BLaER1 treated with 17β-estradiol and CSF1 and Interleukin-3, amounts not matched to agents 10 nM and 100 nM (cell line): ENCODE data around the gene GAL3ST1.
"Not testable (repeated sequence)": the region's sequence is repeated elsewhere in the genome, so short reads cannot be mapped to it uniquely, and the experiment has no call there.

Source experiments
- H3K27ac ChIP-seq, 11 experiments: shearing (Covaris generic); formaldehyde crosslinking; 2 replicates each; pipeline ENCODE4 v1.8.1; 2022
- H3K27me3 ChIP-seq, 11 experiments: shearing (Covaris generic); formaldehyde crosslinking; 2 replicates each; pipeline ENCODE4 v1.8.1; 2022
- H3K36me3 ChIP-seq, 11 experiments: shearing (Covaris generic); formaldehyde crosslinking; 2 replicates each; pipeline ENCODE4 v1.8.1; 2022
- H3K4me1 ChIP-seq, 10 experiments: shearing (Covaris generic); formaldehyde crosslinking; 2 replicates each; pipeline ENCODE4 v1.8.1; 2022
- H3K4me2 ChIP-seq, 11 experiments: shearing (Covaris generic); formaldehyde crosslinking; 2 replicates each; pipeline ENCODE4 v1.8.1; 2022
- H3K4me3 ChIP-seq, 10 experiments: shearing (Covaris generic); formaldehyde crosslinking; 2 replicates each; pipeline ENCODE4 v1.8.1; 2022
- H3K9ac ChIP-seq, 11 experiments: shearing (Covaris generic); formaldehyde crosslinking; 2 replicates each; pipeline ENCODE4 v1.8.1; 2022
- H3K9me3 ChIP-seq, 11 experiments: shearing (Covaris generic); formaldehyde crosslinking; replicated peaks in 1 of 11; 2 replicates each; pipeline ENCODE4 v1.8.1; 2022
- H4K20me1 ChIP-seq, 11 experiments: shearing (Covaris generic); formaldehyde crosslinking; 2 replicates each; pipeline ENCODE4 v1.8.1; 2022
- Cebpa-rat ChIP-seq, 11 experiments: shearing (Covaris generic); IDR thresholded peaks; 2 replicates each; pipeline ENCODE4 v1.8.1; 2022

GAL3ST1 gene

GRCh38 chr22:30602049-30602448, 27.6 kb upstream of the GAL3ST1 start:
- Histone ChIP-seq H4K20me1 (no peaks in the 10 kb centered on the region), H3K27ac (no peak overlapping the region), H3K4me2 (no peak overlapping the region), H3K27me3 (no peaks in the 10 kb centered on the region), H3K4me3 (no peak overlapping the region), H3K36me3 (0 out of 22 replicates have a peak, but pooled peaks cover 0 to 5% (median 0%) of the 10 kb centered on the region in 11 experiments), H3K9ac (no peak overlapping the region), H3K9me3 (0 out of 22 replicates have a peak, but pooled peaks cover 0 to 6% (median 0%) of the 10 kb centered on the region in 11 experiments), H3K4me1 (peaks cover 15 to 34% (median 25%) of the 10 kb centered on the region in 10 experiments)
- no peak for TF ChIP-seq Cebpa-rat (IDR thresholded peaks at IDR 0.05)

GRCh38 chr22:30601464-30601863, 27.0 kb upstream of the GAL3ST1 start:
- H3K36me3 ChIP-seq = 0 out of 22 replicates have a peak, but pooled peaks cover 0 to 5% (median 0%) of the 10 kb centered on the region in 11 experiments
- H3K4me2 ChIP-seq = no peak overlapping the region
- peaks cover 14 to 29% (median 21%) of the 10 kb centered on the region in 10 experiments for H3K4me1 ChIP-seq
- H3K9ac ChIP-seq = no peak overlapping the region; a peak in 1 of 22 replicates
- TF ChIP-seq Cebpa-rat (IDR thresholded peaks at IDR 0.05) = no peak
- H3K27me3 ChIP-seq = no peaks in the 10 kb centered on the region
- no peaks in the 10 kb centered on the region for H4K20me1 ChIP-seq
- no peak overlapping the region for H3K4me3 ChIP-seq
- 0 out of 22 replicates have a peak, but pooled peaks cover 0 to 6% (median 0%) of the 10 kb centered on the region in 11 experiments for H3K9me3 ChIP-seq
- no peak overlapping the region for H3K27ac ChIP-seq

GRCh38 chr22:30600921-30601320, 26.5 kb upstream of the GAL3ST1 start:
- Histone ChIP-seq H3K9ac (no peak overlapping the region; a peak in 1 of 22 replicates), H3K27ac (no peak overlapping the region), H3K4me1 (peaks cover 9 to 24% (median 15%) of the 10 kb centered on the region in 10 experiments), H3K9me3 (0 out of 22 replicates have a peak, but pooled peaks cover 0 to 6% (median 0%) of the 10 kb centered on the region in 11 experiments), H3K27me3 (no peaks in the 10 kb centered on the region), H3K4me3 (no peak overlapping the region), H3K4me2 (no peak overlapping the region), H3K36me3 (0 out of 22 replicates have a peak, but pooled peaks cover 0 to 5% (median 0%) of the 10 kb centered on the region in 11 experiments), H4K20me1 (no peaks in the 10 kb centered on the region)
- TF ChIP-seq Cebpa-rat (IDR thresholded peaks at IDR 0.05) = no peak

- H3K9me3 ChIP-seq = 0 out of 22 replicates have a peak, but pooled peaks cover 0 to 6% (median 0%) of the 10 kb centered on the region in 11 experiments
- H3K4me1 ChIP-seq = peaks cover 0 to 9% (median 0%) of the 10 kb centered on the region in 10 experiments; a peak in 2 of 20 replicates
- H3K9ac ChIP-seq = no peak overlapping the region
- H4K20me1 ChIP-seq = no peaks in the 10 kb centered on the region
- H3K36me3 ChIP-seq = 0 out of 22 replicates have a peak, but pooled peaks cover 0 to under 1% (median 0%) of the 10 kb centered on the region in 11 experiments
- no peak for TF ChIP-seq Cebpa-rat (IDR thresholded peaks at IDR 0.05)
- H3K27me3 ChIP-seq = no peaks in the 10 kb centered on the region
- H3K4me3 ChIP-seq = no peak overlapping the region
- no peak overlapping the region for H3K27ac ChIP-seq
- H3K4me2 ChIP-seq = no peak overlapping the region
Observed at GRCh38 chr22:30598986-30599385, 24.5 kb upstream of the GAL3ST1 start.

GRCh38 chr22:30596886-30597285, 22.4 kb upstream of the GAL3ST1 start:
- H3K4me2 ChIP-seq = no peak overlapping the region
- H3K4me1 ChIP-seq = peaks cover 0 to 13% (median 8%) of the 10 kb centered on the region in 10 experiments; a peak in 14 of 20 replicates
- H3K4me3 ChIP-seq = no peak overlapping the region
- H3K9me3 ChIP-seq = 0 out of 22 replicates have a peak, but pooled peaks cover 0 to 6% (median 0%) of the 10 kb centered on the region in 11 experiments
- H4K20me1 ChIP-seq = no peaks in the 10 kb centered on the region
- no peaks in the 10 kb centered on the region for H3K27me3 ChIP-seq
- no peak overlapping the region for H3K27ac ChIP-seq
- H3K36me3 ChIP-seq = no peaks in the 10 kb centered on the region
- TF ChIP-seq Cebpa-rat (IDR thresholded peaks at IDR 0.05) = no peak
- H3K9ac ChIP-seq = no peak overlapping the region

DNA sequence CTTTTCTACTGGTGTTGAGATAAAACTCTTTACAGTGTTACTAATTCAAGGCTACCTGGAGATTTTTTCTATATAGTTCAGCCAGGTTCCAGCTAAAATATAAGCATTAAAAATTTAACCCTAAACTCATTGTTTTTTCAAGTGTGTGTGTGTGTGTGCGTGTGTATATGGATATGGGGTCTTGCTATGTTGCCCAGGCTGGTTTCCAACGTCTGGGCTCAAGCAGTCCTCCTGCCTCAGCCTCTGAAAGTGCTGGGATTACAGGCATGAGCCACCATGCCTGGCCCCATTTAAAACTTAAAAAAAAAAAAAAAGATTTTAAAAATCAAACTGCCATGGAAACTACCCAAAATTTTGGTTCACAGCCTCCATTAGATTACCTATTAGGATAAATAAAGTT, 21.7 kb upstream of the GAL3ST1 start:
- no peak for TF ChIP-seq Cebpa-rat (IDR thresholded peaks at IDR 0.05)
- no peak overlapping the region for H3K4me2 ChIP-seq

GRCh38 chr22:30592360-30592713, 17.9 kb upstream of the GAL3ST1 start:
- peaks cover 0 to 35% (median 27%) of the 10 kb centered on the region in 11 experiments; a peak in 11 of 22 replicates for H4K20me1 ChIP-seq
- peak overlapping the region in 7 of 11 experiments; percentile 87 to 97 (median 96); a peak in 10 of 22 replicates for H3K9ac ChIP-seq
- not testable (repeated sequence) for H3K9me3 ChIP-seq, H3K27me3 ChIP-seq
- H3K4me1 ChIP-seq = peaks cover 12 to 26% (median 19%) of the 10 kb centered on the region in 10 experiments
- peak overlapping the region in 7 of 11 experiments; percentile 91 to 97 (median 94); a peak in 7 of 22 replicates for H3K27ac ChIP-seq
- peak overlapping the region; percentile 33 to 96 (median 85) for H3K4me2 ChIP-seq
- peaks cover 24 to 34% (median 29%) of the 10 kb centered on the region in 11 experiments for H3K36me3 ChIP-seq
- H3K4me3 ChIP-seq = peak overlapping the region in 5 of 10 experiments; percentile 13 to 84 (median 73); a peak in 5 of 20 replicates

More for the DNA sequence above, 21.7 kb upstream of the GAL3ST1 start:
- no peak overlapping the region for H3K9ac ChIP-seq
- peaks cover 0 to 11% (median 7%) of the 10 kb centered on the region in 10 experiments; a peak in 14 of 20 replicates for H3K4me1 ChIP-seq
- H3K4me3 ChIP-seq = no peak overlapping the region
- no peaks in the 10 kb centered on the region for H3K36me3 ChIP-seq
- H4K20me1 ChIP-seq = no peaks in the 10 kb centered on the region
- H3K27me3 ChIP-seq = no peaks in the 10 kb centered on the region
- H3K9me3 ChIP-seq = 0 out of 22 replicates have a peak, but pooled peaks cover 0 to 6% (median 0%) of the 10 kb centered on the region in 11 experiments
- no peak overlapping the region for H3K27ac ChIP-seq

DNA sequence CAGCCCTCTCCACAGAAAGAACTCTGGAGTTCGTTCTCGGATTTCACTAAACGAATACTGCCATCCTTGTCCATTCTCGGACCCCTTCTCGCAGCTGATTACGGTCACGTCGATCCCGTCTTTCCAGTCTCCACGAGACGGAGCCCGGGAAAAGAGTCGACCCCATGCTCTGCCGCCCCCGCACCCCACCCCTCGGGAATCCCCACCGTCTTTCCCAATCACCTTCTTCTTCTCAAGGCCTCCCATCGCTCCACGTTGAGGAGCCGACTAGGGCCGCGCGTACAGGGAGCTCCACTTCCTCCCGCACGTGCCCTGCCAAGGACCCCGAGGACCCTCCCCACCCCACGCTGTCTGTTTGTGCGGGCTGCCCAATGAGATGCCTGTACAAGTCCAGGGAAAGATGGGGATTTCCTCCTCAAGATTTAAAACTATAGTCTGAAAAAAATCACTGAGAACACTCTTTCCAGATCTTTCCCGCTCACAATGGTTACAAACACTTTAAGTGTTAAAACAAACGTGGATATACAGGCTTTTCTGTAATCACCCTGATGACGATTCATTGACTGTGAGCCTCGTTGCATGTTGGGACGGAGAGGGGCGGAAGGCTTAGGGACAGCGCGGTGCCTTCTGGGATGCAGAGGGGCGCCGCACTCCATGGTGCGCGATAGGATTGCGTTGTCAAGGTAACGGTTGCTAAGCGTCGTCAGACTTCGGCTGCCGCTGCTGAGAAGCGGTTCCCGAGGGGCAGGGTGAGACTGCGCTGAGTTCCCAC, 17.3 kb upstream of the GAL3ST1 start, which contains the start of gene PES1:
Gene PES1 (minus strand): TSS at position 323 of the 772 bp plus-strand sequence. CDS start 77 bp downstream, at position 246.
- Histone ChIP-seq H3K27ac (peak within 1 kb of the TSS; percentile 91 to 97 (median 93)), H3K4me2 (peak within 1 kb of the TSS; percentile 82 to 96 (median 90)), H3K9me3 (no peaks in the 10 kb centered on the region), H3K36me3 (peaks cover 30 to 40% (median 34%) of the 10 kb centered on the region in 11 experiments), H3K4me1 (peaks cover 12 to 26% (median 19%) of the 10 kb centered on the region in 10 experiments), H4K20me1 (peaks cover 0 to 40% (median 31%) of the 10 kb centered on the region in 11 experiments; a peak in 12 of 22 replicates), H3K4me3 (peak within 1 kb of the TSS; percentile 73 to 97 (median 85)), H3K27me3 (no peaks in the 10 kb centered on the region), H3K9ac (peak within 1 kb of the TSS; percentile 87 to 97 (median 93))
- no peak for TF ChIP-seq Cebpa-rat (IDR thresholded peaks at IDR 0.05)

- peak overlapping the region; percentile 73 to 97 (median 85) for H3K4me3 ChIP-seq
- H3K4me1 ChIP-seq = peaks cover 12 to 26% (median 19%) of the 10 kb centered on the region in 10 experiments
- peak overlapping the region; percentile 82 to 96 (median 90) for H3K4me2 ChIP-seq
- H3K9ac ChIP-seq = peak overlapping the region; percentile 87 to 97 (median 93)
- TF ChIP-seq Cebpa-rat (IDR thresholded peaks at IDR 0.05) = no peak
- peaks cover 0 to 46% (median 34%) of the 10 kb centered on the region in 11 experiments; a peak in 13 of 22 replicates for H4K20me1 ChIP-seq
- no peaks in the 10 kb centered on the region for H3K9me3 ChIP-seq
- H3K27ac ChIP-seq = peak overlapping the region; percentile 91 to 97 (median 93); a peak in 21 of 22 replicates
- no peaks in the 10 kb centered on the region for H3K27me3 ChIP-seq
- peaks cover 36 to 46% (median 40%) of the 10 kb centered on the region in 11 experiments for H3K36me3 ChIP-seq
Observed at GRCh38 chr22:30591191-30591587, 16.7 kb upstream of the GAL3ST1 start.
